Esophagus squamous epithelium (tissue), 4 donors: ENCODE results near the gene LAD1.

Experiments
- CTCF ChIP-seq, 6 experiments: fragments of 450-650 bp in 4 of 6; fragments of 200-600 bp in 2 of 6; sonication (generic) in 2 of 6; IDR thresholded peaks; one replicate each; pipeline ENCODE4 v1.5.1; 2016 to 2019; ENCODE audit warnings: antibody characterized with exemption in 6 of 6, mild to moderate bottlenecking in 4 of 6, moderate library complexity in 4 of 6
- POLR2A ChIP-seq, 4 donors: fragments of 450-650 bp; IDR thresholded peaks; one replicate each; pipeline ENCODE4 v1.6.1; 2017; ENCODE audit warnings: antibody characterized with exemption in 4 of 4, mild to moderate bottlenecking in 4 of 4, moderate library complexity in 3 of 4

GRCh38 chr1:201354901-201355295 is 44.2 kb downstream of the LAD1 start:
- TF ChIP-seq CTCF (IDR thresholded peaks at IDR 0.05) = no peak
- TF ChIP-seq POLR2A (IDR thresholded peaks at IDR 0.05) = no peak
